Bronchial epithelial cell (primary cell): ENCODE data around the gene ZBTB8A. TPM values are rescaled to one million over a fixed set of nuclear protein-coding genes. Genes with fewer than 3 reads are reported as not detected.
A peak's percentile ranks its signal among the peaks of the same experiment; 100 is the strongest.

ENCODE experiments used
- DNase-seq: peaks from one replicate; pipeline ENCODE4 v3.0.0-alpha.2; 2010; ENCODE audit warnings: low read depth
- FAIRE-seq: peaks from 2 replicates; lab custom pipeline; 2011; peaks lifted over from hg19 to GRCh38; lab: Jason Lieb, UNC
- H3K27me3 ChIP-seq: 2 replicates; pipeline ENCODE4 v1.5.1; 2011; ENCODE audit warnings: low read length; ENCODE audit not compliant: control insufficient read depth, insufficient read depth
- H3K36me3 ChIP-seq: 2 replicates; pipeline ENCODE4 v1.5.1; 2011; ENCODE audit warnings: low read length; ENCODE audit not compliant: control insufficient read depth, insufficient read depth
- H3K4me3 ChIP-seq: 2 replicates; pipeline ENCODE4 v1.5.1; 2011; ENCODE audit warnings: mild to moderate bottlenecking, low read depth, low read length, control low read depth
- CTCF ChIP-seq: IDR thresholded peaks from 2 replicates; pipeline ENCODE4 v1.5.1; 2011; ENCODE audit warnings: mild to moderate bottlenecking, moderate library complexity, low read length, control low read depth, inconsistent platforms; ENCODE audit not compliant: insufficient read depth, severe bottlenecking
- total RNA-seq: library from RNA; depleted of rRNA; stranded (reverse); fragments of >200 nt; gene quantifications from 2 replicates; pipeline ENCODE4 v1.2.1, GENCODE V29; 2014

Gene ZBTB8A
- total RNA-seq, 1 donor from 2014 or later, result 9.5 TPM

DNA sequence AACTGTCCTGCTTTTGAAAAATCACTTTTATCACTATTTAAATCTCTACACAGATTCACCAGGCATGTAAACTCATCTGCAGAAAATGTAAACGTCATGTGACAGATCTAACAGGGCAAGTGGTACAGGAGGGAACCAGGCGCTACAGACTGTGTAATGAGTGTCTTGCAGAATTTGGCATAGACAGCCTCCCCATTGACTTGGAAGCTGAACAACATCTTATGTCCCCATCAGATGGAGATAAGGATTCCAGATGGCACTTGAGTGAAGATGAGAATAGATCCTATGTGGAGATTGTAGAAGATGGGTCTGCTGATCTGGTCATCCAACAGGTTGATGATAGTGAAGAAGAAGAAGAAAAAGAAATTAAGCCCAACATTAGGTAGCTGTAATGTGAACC is 60.8 kb downstream of the ZBTB8A start:
- H3K27me3 ChIP-seq, result no peaks in the 10 kb centered on the region
- H3K4me3 ChIP-seq, result no peak overlapping the region
- H3K36me3 ChIP-seq, result no peaks in the 10 kb centered on the region
- DNase-seq (no peak), FAIRE-seq (no peak)
- TF ChIP-seq CTCF, result no peak

DNA sequence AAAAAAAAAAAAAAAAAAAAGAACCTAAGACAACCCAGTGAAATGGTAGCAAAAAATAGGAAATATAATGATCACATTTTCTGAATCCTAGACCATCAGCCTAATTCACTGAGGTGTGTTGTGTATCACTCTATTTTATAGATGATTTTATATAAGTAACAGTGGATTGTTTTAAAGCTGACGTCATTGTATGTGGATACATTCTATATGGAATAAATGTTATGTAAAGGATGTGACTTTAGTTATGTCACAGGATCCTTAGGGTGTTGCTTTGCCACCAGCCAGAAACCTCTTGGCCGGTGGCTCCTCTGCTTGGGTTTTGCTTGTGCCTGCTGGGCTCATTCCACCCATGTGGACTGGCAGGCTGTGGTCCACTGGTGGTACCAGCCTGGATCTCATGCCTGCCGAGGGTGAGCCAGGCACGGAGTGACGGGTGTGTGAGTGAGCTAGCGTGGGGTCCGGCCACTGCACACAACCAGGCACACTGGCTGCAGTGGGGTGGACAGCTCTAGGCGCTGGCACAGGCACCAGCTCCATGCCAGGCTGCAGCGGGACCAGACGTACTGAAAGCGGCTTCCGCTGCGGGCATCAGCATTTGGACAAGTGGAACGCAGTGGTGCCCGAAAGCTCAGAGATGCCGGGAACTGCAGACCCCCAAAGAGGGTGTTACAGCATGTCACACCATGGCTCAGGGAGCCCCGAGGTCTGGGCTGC is 66.6 kb downstream of the ZBTB8A start:
- no peak overlapping the region for H3K4me3 ChIP-seq
- DNase-seq, result no peak
- H3K36me3 ChIP-seq, result peaks cover 3% of the 10 kb centered on the region
- no peak for FAIRE-seq
- H3K27me3 ChIP-seq, result no peaks in the 10 kb centered on the region
- TF ChIP-seq CTCF, result no peak

- TF ChIP-seq CTCF, result no peak
- DNase-seq (no peak), FAIRE-seq (no peak)
Measured at GRCh38 chr1:32606565-32607371, 67.5 kb downstream of the ZBTB8A start.

GRCh38 chr1:32609180-32609579 is 70.0 kb downstream of the ZBTB8A start:
- H3K4me3 ChIP-seq, result no peak overlapping the region
- H3K27me3 ChIP-seq, result no peaks in the 10 kb centered on the region
- FAIRE-seq (no peak), DNase-seq (no peak)
- peaks cover 3% of the 10 kb centered on the region for H3K36me3 ChIP-seq
- TF ChIP-seq CTCF, result no peak

More at GRCh38 chr1:32606565-32607371, 67.5 kb downstream of the ZBTB8A start:
- peaks cover 3% of the 10 kb centered on the region for H3K36me3 ChIP-seq
- no peaks in the 10 kb centered on the region for H3K27me3 ChIP-seq
- no peak overlapping the region for H3K4me3 ChIP-seq

DNA sequence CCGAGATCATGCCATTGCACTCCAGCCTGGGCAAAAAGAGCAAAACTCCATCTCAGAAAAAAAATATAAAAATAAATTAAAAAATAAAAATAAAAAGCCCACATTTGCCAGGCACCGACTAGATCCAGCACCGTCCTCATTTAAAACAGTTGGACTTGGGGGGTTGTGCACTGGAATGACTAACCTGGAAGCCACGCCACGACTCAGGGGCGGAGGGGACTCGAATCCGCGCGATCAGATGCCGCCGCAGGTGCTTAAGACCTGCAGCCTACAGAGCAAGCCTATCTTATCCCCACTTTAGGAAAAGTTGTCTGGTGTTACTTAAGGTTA is 72.6 kb downstream of the ZBTB8A start:
- Histone ChIP-seq H3K4me3 (peak overlapping the region; percentile 40), H3K36me3 (no peaks in the 10 kb centered on the region), H3K27me3 (no peaks in the 10 kb centered on the region)
- no peak for TF ChIP-seq CTCF
- FAIRE-seq (no peak), DNase-seq (no peak)
